Lung (tissue), 12 donors: ENCODE data around the gene FBXO10. TPM values are rescaled to one million over a fixed set of nuclear protein-coding genes. Genes with fewer than 3 reads are reported as not detected.

Source experiments
- ATAC-seq: fragments of 200-7000 bp; cut with Tn5 transposase; one replicate; pipeline ENCODE4 v1.9.1; 2020; ENCODE audit warnings: moderate number of reproducible peaks; ENCODE audit not compliant: insufficient read depth, low FRiP score
- DNase-seq, 3 donors: peaks; one replicate each; pipeline ENCODE4 v3.0.0-alpha.2; 2013 to 2017
- H3K27ac ChIP-seq, 2 donors: one replicate each; pipeline ENCODE4 v1.5.1; 2013; ENCODE audit warnings: mild to moderate bottlenecking in 2 of 2, moderate library complexity in 2 of 2, control low read depth in 1 of 2, inconsistent platforms in 1 of 2, low read depth in 1 of 2, low read length in 1 of 2
- H3K27me3 ChIP-seq, 3 donors: one replicate each; pipeline ENCODE4 v1.5.1; 2013; ENCODE audit warnings: low read length in 2 of 3; ENCODE audit not compliant: control insufficient read depth in 3 of 3, insufficient read depth in 3 of 3
- H3K36me3 ChIP-seq, 4 donors: one replicate each; pipeline ENCODE4 v1.5.1; 2013; ENCODE audit warnings: low read length in 4 of 4, mild to moderate bottlenecking in 1 of 4, moderate library complexity in 1 of 4; ENCODE audit not compliant: control insufficient read depth in 4 of 4, insufficient read depth in 4 of 4
- H3K4me1 ChIP-seq, 5 donors: one replicate each; pipeline ENCODE4 v1.5.1; 2013; ENCODE audit warnings: low read length in 5 of 5, mild to moderate bottlenecking in 2 of 5, moderate library complexity in 1 of 5; ENCODE audit not compliant: control insufficient read depth in 5 of 5, insufficient read depth in 5 of 5
- H3K4me3 ChIP-seq: one replicate; pipeline ENCODE4 v1.5.1; 2013; ENCODE audit warnings: mild to moderate bottlenecking, control low read depth, moderate library complexity
- H3K9ac ChIP-seq, 2 donors: one replicate each; pipeline ENCODE4 v1.5.1; 2013; ENCODE audit warnings: low read length in 2 of 2, control low read depth in 1 of 2; ENCODE audit not compliant: insufficient read depth in 1 of 2
- H3K9me3 ChIP-seq, 4 donors: one replicate each; pipeline ENCODE4 v1.5.1; 2013; ENCODE audit warnings: low read length in 3 of 4, mild to moderate bottlenecking in 1 of 4, moderate library complexity in 1 of 4; ENCODE audit not compliant: control insufficient read depth in 4 of 4, insufficient read depth in 3 of 4
- WGBS, 2 donors: extraction: QIAGEN DNeasy Blood & Tissue Kit; methylation state at CpG; one replicate each; pipeline ENCODE4 v1.1.7; 2013; 5-methylcytosine and 5-hydroxymethylcytosine counted together
- polyA plus RNA-seq, 2 donors: library from polyadenylated mRNA; stranded (reverse); fragments of 200-250 nt; gene quantifications; one replicate each; pipeline ENCODE4 v1.2.1, GENCODE V29; 2013
- total RNA-seq, 2 donors: library from RNA; depleted of rRNA in 1 of 2; stranded (reverse); fragments of >200 nt in 1 of 2; gene quantifications; one replicate each; pipeline ENCODE4 v1.2.1, GENCODE V29; 2014 to 2021
- TF ChIP-seq, protein P1 (sequence below): IDR thresholded peaks from 2 replicates; pipeline ENCODE4 v1.5.1; 2012; ENCODE audit warnings: mild to moderate bottlenecking; ENCODE audit errors: control extremely low read depth, extremely low read depth
- donor health status: control.
- donor health status: control.
- donor health status: Bipolar disorder and iron deficiency.
- donor health status: healthy.
- donor health status: DM: yes; HTN: yes; CAD: no.

Gene FBXO10
- total and polyA plus RNA-seq, 4 donors, result 2.6 to 6.3 (median 4.0) TPM

DNA sequence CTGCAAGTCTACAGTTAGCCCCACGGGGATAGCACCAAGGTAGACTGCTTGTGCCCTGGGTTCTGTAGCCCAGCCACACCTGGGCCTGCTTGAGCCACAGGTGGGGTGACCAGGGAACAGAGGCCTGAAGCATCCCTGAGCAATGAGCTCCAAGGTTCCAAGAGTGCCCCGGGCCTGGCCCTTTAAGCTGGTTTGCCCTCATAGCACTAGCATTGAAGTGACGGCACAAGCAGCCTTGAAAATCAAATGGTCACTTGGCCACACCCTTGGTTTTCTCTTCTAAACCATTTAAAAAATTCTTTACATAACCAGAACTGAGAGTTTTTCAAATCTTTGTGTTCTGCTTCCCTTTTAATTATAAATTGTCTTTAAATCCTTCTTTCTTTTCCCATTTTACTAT is 24.7 kb downstream of the FBXO10 start:
- H3K27ac ChIP-seq, result no peak overlapping the region

DNA sequence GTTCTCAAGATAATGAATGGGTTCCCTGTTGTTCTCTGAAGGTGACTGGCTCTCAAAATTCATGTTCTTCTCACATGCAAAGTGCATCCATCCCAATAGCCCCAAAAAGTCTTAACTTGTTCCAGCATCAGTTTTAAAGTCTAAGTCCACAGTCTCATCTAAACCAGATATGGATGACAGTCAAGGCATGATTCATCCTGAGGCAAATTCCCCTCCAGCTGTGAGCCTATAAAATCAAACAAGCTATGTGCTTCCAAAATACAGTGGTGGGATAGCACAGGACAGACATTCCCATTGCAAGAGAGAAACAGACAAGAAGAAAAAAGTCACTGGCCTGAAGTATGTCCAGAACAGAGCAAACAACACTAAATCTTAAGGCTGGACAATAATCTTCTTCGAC is 25.4 kb downstream of the FBXO10 start:
- Histone ChIP-seq H3K4me3 (no peak overlapping the region), H3K9ac (no peak overlapping the region), H3K36me3 (peaks cover 0 to 3% (median 0%) of the 10 kb centered on the region in 4 donors), H3K27ac (no peak overlapping the region), H3K4me1 (no peaks in the 10 kb centered on the region), H3K9me3 (no peaks in the 10 kb centered on the region), H3K27me3 (no peaks in the 10 kb centered on the region)
- ATAC-seq, result no peak
- no peak for DNase-seq
- TF ChIP-seq, protein P1, sequence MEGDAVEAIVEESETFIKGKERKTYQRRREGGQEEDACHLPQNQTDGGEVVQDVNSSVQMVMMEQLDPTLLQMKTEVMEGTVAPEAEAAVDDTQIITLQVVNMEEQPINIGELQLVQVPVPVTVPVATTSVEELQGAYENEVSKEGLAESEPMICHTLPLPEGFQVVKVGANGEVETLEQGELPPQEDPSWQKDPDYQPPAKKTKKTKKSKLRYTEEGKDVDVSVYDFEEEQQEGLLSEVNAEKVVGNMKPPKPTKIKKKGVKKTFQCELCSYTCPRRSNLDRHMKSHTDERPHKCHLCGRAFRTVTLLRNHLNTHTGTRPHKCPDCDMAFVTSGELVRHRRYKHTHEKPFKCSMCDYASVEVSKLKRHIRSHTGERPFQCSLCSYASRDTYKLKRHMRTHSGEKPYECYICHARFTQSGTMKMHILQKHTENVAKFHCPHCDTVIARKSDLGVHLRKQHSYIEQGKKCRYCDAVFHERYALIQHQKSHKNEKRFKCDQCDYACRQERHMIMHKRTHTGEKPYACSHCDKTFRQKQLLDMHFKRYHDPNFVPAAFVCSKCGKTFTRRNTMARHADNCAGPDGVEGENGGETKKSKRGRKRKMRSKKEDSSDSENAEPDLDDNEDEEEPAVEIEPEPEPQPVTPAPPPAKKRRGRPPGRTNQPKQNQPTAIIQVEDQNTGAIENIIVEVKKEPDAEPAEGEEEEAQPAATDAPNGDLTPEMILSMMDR, result no peak
- 92 to 94% methylated on average over 1 of the region's 1 CpG for WGBS, 2 donors

More for the DNA sequence above, 24.7 kb downstream of the FBXO10 start:
- TF ChIP-seq, protein P1, result no peak
- H3K9ac ChIP-seq, result no peak overlapping the region
- no peak for ATAC-seq
- no peak overlapping the region for H3K4me3 ChIP-seq
- peaks cover 0 to 3% (median 0%) of the 10 kb centered on the region in 4 donors for H3K36me3 ChIP-seq
- H3K27me3 ChIP-seq, result no peaks in the 10 kb centered on the region
- no peaks in the 10 kb centered on the region for H3K4me1 ChIP-seq
- DNase-seq, result no peak
- 86 to 89% methylated on average over 3 of the region's 3 CpGs for WGBS, 2 donors
- no peaks in the 10 kb centered on the region for H3K9me3 ChIP-seq

DNA sequence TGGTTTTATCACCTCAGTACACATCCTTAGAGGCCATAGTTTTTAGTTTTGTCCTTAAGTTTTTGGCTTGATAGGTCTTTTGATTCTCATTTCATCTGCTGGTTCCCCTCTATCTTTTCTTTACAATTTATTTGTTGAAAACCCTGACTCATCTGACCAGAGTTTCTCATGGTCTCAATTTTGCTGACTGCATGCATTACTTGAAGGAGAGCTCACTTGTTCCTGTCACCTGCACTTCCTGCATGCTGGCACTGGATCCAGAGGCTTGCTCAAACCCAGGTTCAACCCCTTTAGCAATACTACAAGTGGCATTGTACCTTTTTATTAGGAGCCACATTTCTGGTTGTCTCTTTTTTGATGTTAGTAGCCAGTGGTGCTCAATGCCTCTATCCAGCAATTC is 26.7 kb downstream of the FBXO10 start:
- H3K4me3 ChIP-seq, result no peak overlapping the region
- ATAC-seq (no peak), DNase-seq (no peak)
- peaks cover 0 to 3% (median 0%) of the 10 kb centered on the region in 4 donors for H3K36me3 ChIP-seq
- H3K9ac ChIP-seq, result no peak overlapping the region
- H3K27ac ChIP-seq, result no peak overlapping the region
- H3K27me3 ChIP-seq, result no peaks in the 10 kb centered on the region
- H3K4me1 ChIP-seq, result no peaks in the 10 kb centered on the region
- H3K9me3 ChIP-seq, result no peaks in the 10 kb centered on the region
- TF ChIP-seq, protein P1, result no peak

DNA sequence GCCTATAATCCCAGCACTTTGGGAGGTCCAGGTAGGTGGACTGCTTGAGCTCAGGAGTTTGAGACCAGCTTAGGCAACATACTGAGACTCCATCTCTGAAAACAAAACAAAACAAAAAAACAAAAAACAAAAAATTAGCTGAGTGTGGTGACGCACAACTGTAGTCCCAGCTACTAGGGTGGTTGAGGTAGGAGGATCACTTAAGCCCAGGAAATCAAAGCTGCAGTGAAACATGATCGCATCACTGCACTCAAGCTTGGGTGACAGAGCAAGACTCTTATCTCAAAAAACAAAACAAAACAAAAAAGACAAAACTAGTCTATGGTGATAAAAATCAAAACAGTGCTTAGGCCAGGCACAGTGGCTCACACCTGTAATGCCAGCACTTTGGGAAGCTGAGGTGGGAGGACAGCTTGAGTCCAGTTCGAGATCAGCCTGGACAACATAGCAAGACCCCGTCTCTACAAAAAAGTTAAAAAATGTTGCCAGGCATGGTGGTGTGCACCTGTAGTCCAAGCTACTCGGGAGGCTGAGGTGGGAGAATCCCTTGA is 28.8 kb downstream of the FBXO10 start:
- Histone ChIP-seq H3K27ac (no peak overlapping the region), H3K4me3 (no peak overlapping the region), H3K27me3 (no peaks in the 10 kb centered on the region), H3K4me1 (no peaks in the 10 kb centered on the region), H3K9ac (no peak overlapping the region), H3K9me3 (no peaks in the 10 kb centered on the region), H3K36me3 (peaks cover 0 to 3% (median 0%) of the 10 kb centered on the region in 4 donors)
- ATAC-seq, result no peak
- TF ChIP-seq, protein P1, result no peak
- DNase-seq, result no peak
- WGBS, 2 donors, result 97% methylated on average over 5 of the region's 5 CpGs
